WTC11 (cell line): ENCODE measurements around the gene LLGL1. TPM values are rescaled to one million over a fixed set of nuclear protein-coding genes. Genes with fewer than 3 reads are reported as not detected.

Experiments used
- ATAC-seq: fragments of 200-7000 bp; cut with Tn5 transposase; 2 replicates; pipeline ENCODE4 v1.10.0; 2021; ENCODE audit warnings: mild to moderate bottlenecking, moderate library complexity
- CTCF ChIA-PET: fragments of 300-600 bp; sonication (Branson Sonifier 250); formaldehyde crosslinking; loops from one replicate; lab custom pipeline; 2021; ENCODE audit warnings: antibody characterized with exemption; lab: Charles Lee
- POLR2A ChIA-PET: fragments of 350-600 bp; sonication (Branson Sonifier 250); formaldehyde crosslinking; loops from one replicate; lab custom pipeline; 2021; ENCODE audit warnings: antibody characterized with exemption; lab: Charles Lee
- DNase-seq: peaks from one replicate; pipeline ENCODE4 v3.0.0; 2021; ENCODE audit warnings: low spot score
- H3K27ac Mint-ChIP-seq: 2 replicates; pipeline ENCODE4 v1.8.0; 2021; ENCODE audit warnings: mixed read lengths
- H3K27me3 Mint-ChIP-seq: 2 replicates; pipeline ENCODE4 v1.8.0; 2021; ENCODE audit warnings: low read depth, mild to moderate bottlenecking, moderate library complexity, mixed read lengths
- H3K36me3 Mint-ChIP-seq: 2 replicates; pipeline ENCODE4 v1.8.0; 2021; ENCODE audit warnings: mixed read lengths
- H3K4me1 Mint-ChIP-seq: 2 replicates; pipeline ENCODE4 v1.8.0; 2022; ENCODE audit warnings: mixed read lengths
- H3K4me3 Mint-ChIP-seq: 2 replicates; pipeline ENCODE4 v1.8.0; 2021; ENCODE audit warnings: mild to moderate bottlenecking, moderate library complexity, mixed read lengths
- H3K9me3 Mint-ChIP-seq: 2 replicates; pipeline ENCODE4 v1.8.0; 2021; ENCODE audit warnings: mixed read lengths
- GRHL2 ChIP-seq: fragments of 250-450 bp; sonication (Bioruptor Pico); IDR thresholded peaks from 2 replicates; pipeline ENCODE4 v1.8.0; 2022; ENCODE audit warnings: mild to moderate bottlenecking, moderate library complexity; ENCODE audit not compliant: insufficient replicate concordance, severe bottlenecking
- IRF2 ChIP-seq: sonication (generic); formaldehyde crosslinking; IDR thresholded peaks from 2 replicates; pipeline ENCODE4 v1.8.0; 2022; ENCODE audit warnings: low read depth, missing genetic modification reagents, borderline replicate concordance
- MYBL2 ChIP-seq: sonication (generic); formaldehyde crosslinking; IDR thresholded peaks from 2 replicates; pipeline ENCODE4 v1.8.1; 2023; ENCODE audit warnings: mild to moderate bottlenecking, moderate library complexity, missing genetic modification reagents
- NFATC4 ChIP-seq: fragments of 250-450 bp; sonication (Bioruptor Pico); IDR thresholded peaks from 2 replicates; pipeline ENCODE4 v1.9.0; 2021; ENCODE audit warnings: mild to moderate bottlenecking
- NR2C2 ChIP-seq: sonication (generic); formaldehyde crosslinking; IDR thresholded peaks from 2 replicates; pipeline ENCODE4 v1.8.0; 2022; ENCODE audit warnings: mild to moderate bottlenecking, missing genetic modification reagents
- NR3C1 ChIP-seq: sonication (generic); formaldehyde crosslinking; conservative IDR thresholded peaks from 2 replicates; pipeline ENCODE4 v1.8.1; 2023; ENCODE audit warnings: low read depth, mild to moderate bottlenecking, missing genetic modification reagents
- OVOL2 ChIP-seq: fragments of 250-450 bp; sonication (Bioruptor Pico); IDR thresholded peaks from 2 replicates; pipeline ENCODE4 v1.9.0; 2021; ENCODE audit warnings: mild to moderate bottlenecking, borderline replicate concordance
- SMAD4 ChIP-seq: sonication (generic); formaldehyde crosslinking; IDR thresholded peaks from 2 replicates; pipeline ENCODE4 v1.8.0; 2022; ENCODE audit warnings: mild to moderate bottlenecking, missing genetic modification reagents
- STAT6 ChIP-seq: sonication (generic); formaldehyde crosslinking; conservative IDR thresholded peaks from 2 replicates; pipeline ENCODE4 v1.8.1; 2023; ENCODE audit warnings: mild to moderate bottlenecking, low read depth, missing genetic modification reagents, moderate library complexity
- TCF7 ChIP-seq: sonication (generic); formaldehyde crosslinking; IDR thresholded peaks from 2 replicates; pipeline ENCODE4 v1.8.0; 2022; ENCODE audit warnings: mild to moderate bottlenecking, low read depth, missing genetic modification reagents, moderate library complexity
- ZNF416 ChIP-seq: fragments of 250-450 bp; sonication (Bioruptor Pico); IDR thresholded peaks from 2 replicates; pipeline ENCODE4 v1.9.0; 2021; ENCODE audit warnings: mild to moderate bottlenecking, inconsistent platforms
- ZNF532 ChIP-seq: fragments of 250-450 bp; sonication (Bioruptor Pico); IDR thresholded peaks from 2 replicates; pipeline ENCODE4 v1.9.0; 2021; ENCODE audit warnings: mild to moderate bottlenecking, borderline replicate concordance
- total RNA-seq: library from RNA; stranded (reverse); gene quantifications from 3 replicates; pipeline ENCODE4 v1.2.3, GENCODE V29; 2021
- TF ChIP-seq, protein P1 (sequence below): sonication (generic); formaldehyde crosslinking; IDR thresholded peaks from 2 replicates; pipeline ENCODE4 v1.8.0; 2022; ENCODE audit warnings: mild to moderate bottlenecking, missing genetic modification reagents
- TF ChIP-seq, protein P2 (sequence below): fragments of 250-450 bp; sonication (Bioruptor Pico); IDR thresholded peaks from 2 replicates; pipeline ENCODE4 v1.9.0; 2021; ENCODE audit warnings: mild to moderate bottlenecking
- TF ChIP-seq, protein P3 (sequence below): sonication (generic); formaldehyde crosslinking; IDR thresholded peaks from 2 replicates; pipeline ENCODE4 v1.8.1; 2022; ENCODE audit warnings: mild to moderate bottlenecking, missing genetic modification reagents, moderate library complexity, borderline replicate concordance
- TF ChIP-seq, protein P4 (sequence below): sonication (generic); formaldehyde crosslinking; IDR thresholded peaks from 2 replicates; pipeline ENCODE4 v1.8.1; 2022; ENCODE audit warnings: missing genetic modification reagents, borderline replicate concordance

LLGL1 gene
- total RNA-seq, 1 experiment from 2014 or later: 87.8 TPM

- H3K27me3 Mint-ChIP-seq: no peaks in the 10 kb centered on the region
- H3K9me3 Mint-ChIP-seq: no peaks in the 10 kb centered on the region
- DNase-seq (no peak), ATAC-seq (no peak)
- TF ChIP-seq SMAD4 (no peak), ZNF532 (CRISPR knock-in tag) (no peak), NFATC4 (CRISPR knock-in tag) (no peak), GRHL2 (CRISPR knock-in tag) (no peak), NR3C1 (CRISPR knock-in tag) (no peak)
- ChIA-PET CTCF (interaction anchor here (0.9 to 1.3 kb wide), 2 partner anchors 12 to 247 kb away, joined by 3 to 4 read pairs; partner anchors contain the start of gene MIEF2), POLR2A (no interaction called here)
- H3K36me3 Mint-ChIP-seq: peaks cover 51% of the 10 kb centered on the region
- no peak overlapping the region for H3K27ac Mint-ChIP-seq
- peaks cover 25% of the 10 kb centered on the region for H3K4me1 Mint-ChIP-seq
- H3K4me3 Mint-ChIP-seq: no peak overlapping the region
Measured at GRCh38 chr17:18248811-18249210, 23.4 kb downstream of the LLGL1 start.

- ATAC-seq: peak; percentile 4; the same call in 1 of the 2 replicates
- ChIA-PET POLR2A (no interaction called here), CTCF (interaction anchor here (0.6 to 0.9 kb wide), 2 partner anchors 33 to 71 kb away, joined by 3 read pairs; no protein-coding TSS in a partner anchor)
- peak overlapping the region; percentile 44; the same call in 1 of the 2 replicates for H3K27ac Mint-ChIP-seq
- TF ChIP-seq OVOL2 (CRISPR knock-in tag) (no peak), NR2C2 (CRISPR knock-in tag) (no peak), ZNF416 (CRISPR knock-in tag) (no peak), TCF7 (CRISPR knock-in tag) (no peak), IRF2 (CRISPR knock-in tag) (no peak), MYBL2 (no peak), STAT6 (no peak), SMAD4 (no peak)
- TF ChIP-seq, protein P1, sequence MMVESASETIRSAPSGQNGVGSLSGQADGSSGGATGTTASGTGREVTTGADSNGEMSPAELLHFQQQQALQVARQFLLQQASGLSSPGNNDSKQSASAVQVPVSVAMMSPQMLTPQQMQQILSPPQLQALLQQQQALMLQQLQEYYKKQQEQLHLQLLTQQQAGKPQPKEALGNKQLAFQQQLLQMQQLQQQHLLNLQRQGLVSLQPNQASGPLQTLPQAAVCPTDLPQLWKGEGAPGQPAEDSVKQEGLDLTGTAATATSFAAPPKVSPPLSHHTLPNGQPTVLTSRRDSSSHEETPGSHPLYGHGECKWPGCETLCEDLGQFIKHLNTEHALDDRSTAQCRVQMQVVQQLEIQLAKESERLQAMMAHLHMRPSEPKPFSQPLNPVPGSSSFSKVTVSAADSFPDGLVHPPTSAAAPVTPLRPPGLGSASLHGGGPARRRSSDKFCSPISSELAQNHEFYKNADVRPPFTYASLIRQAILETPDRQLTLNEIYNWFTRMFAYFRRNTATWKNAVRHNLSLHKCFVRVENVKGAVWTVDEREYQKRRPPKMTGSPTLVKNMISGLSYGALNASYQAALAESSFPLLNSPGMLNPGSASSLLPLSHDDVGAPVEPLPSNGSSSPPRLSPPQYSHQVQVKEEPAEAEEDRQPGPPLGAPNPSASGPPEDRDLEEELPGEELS (CRISPR knock-in tag): no peak
- TF ChIP-seq, protein P2, sequence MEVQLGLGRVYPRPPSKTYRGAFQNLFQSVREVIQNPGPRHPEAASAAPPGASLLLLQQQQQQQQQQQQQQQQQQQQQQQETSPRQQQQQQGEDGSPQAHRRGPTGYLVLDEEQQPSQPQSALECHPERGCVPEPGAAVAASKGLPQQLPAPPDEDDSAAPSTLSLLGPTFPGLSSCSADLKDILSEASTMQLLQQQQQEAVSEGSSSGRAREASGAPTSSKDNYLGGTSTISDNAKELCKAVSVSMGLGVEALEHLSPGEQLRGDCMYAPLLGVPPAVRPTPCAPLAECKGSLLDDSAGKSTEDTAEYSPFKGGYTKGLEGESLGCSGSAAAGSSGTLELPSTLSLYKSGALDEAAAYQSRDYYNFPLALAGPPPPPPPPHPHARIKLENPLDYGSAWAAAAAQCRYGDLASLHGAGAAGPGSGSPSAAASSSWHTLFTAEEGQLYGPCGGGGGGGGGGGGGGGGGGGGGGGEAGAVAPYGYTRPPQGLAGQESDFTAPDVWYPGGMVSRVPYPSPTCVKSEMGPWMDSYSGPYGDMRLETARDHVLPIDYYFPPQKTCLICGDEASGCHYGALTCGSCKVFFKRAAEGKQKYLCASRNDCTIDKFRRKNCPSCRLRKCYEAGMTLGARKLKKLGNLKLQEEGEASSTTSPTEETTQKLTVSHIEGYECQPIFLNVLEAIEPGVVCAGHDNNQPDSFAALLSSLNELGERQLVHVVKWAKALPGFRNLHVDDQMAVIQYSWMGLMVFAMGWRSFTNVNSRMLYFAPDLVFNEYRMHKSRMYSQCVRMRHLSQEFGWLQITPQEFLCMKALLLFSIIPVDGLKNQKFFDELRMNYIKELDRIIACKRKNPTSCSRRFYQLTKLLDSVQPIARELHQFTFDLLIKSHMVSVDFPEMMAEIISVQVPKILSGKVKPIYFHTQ (CRISPR knock-in tag): no peak
- TF ChIP-seq, protein P3, sequence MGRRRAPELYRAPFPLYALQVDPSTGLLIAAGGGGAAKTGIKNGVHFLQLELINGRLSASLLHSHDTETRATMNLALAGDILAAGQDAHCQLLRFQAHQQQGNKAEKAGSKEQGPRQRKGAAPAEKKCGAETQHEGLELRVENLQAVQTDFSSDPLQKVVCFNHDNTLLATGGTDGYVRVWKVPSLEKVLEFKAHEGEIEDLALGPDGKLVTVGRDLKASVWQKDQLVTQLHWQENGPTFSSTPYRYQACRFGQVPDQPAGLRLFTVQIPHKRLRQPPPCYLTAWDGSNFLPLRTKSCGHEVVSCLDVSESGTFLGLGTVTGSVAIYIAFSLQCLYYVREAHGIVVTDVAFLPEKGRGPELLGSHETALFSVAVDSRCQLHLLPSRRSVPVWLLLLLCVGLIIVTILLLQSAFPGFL (CRISPR knock-in tag): no peak
- TF ChIP-seq, protein P4, sequence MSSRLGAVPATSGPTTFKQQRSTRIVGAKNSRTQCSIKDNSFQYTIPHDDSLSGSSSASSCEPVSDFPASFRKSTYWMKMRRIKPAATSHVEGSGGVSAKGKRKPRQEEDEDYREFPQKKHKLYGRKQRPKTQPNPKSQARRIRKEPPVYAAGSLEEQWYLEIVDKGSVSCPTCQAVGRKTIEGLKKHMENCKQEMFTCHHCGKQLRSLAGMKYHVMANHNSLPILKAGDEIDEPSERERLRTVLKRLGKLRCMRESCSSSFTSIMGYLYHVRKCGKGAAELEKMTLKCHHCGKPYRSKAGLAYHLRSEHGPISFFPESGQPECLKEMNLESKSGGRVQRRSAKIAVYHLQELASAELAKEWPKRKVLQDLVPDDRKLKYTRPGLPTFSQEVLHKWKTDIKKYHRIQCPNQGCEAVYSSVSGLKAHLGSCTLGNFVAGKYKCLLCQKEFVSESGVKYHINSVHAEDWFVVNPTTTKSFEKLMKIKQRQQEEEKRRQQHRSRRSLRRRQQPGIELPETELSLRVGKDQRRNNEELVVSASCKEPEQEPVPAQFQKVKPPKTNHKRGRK (CRISPR knock-in tag): no peak
- TF ChIP-seq, all 79 proteins: peak for 0
- Mint-ChIP-seq H3K4me1 (peaks cover 24% of the 10 kb centered on the region), H3K36me3 (peaks cover 59% of the 10 kb centered on the region), H3K27me3 (no peaks in the 10 kb centered on the region), H3K4me3 (no peak overlapping the region), H3K9me3 (no peaks in the 10 kb centered on the region)
- DNase-seq: no peak
Measured at GRCh38 chr17:18250259-18250658, 24.8 kb downstream of the LLGL1 start.
